Right cardiac atrium (tissue), 5 donors: ENCODE data around the gene KCTD7. TPM values are rescaled to one million over a fixed set of nuclear protein-coding genes. Genes with fewer than 3 reads are reported as not detected.
"Not testable (repeated sequence)": the region's sequence is repeated elsewhere in the genome, so short reads cannot be mapped to it uniquely, and the experiment has no call there.

ENCODE experiments used
- ATAC-seq, 2 donors: fragments of 200-7000 bp; cut with Tn5 transposase; one replicate each; pipeline versions ENCODE4 v1.8.0 to v1.9.1; 2020; ENCODE audit warnings: moderate library complexity in 2 of 2, mild to moderate bottlenecking in 1 of 2
- DNase-seq, 3 donors: peaks; one replicate each; pipeline ENCODE4 v3.0.0-alpha.2; 2020
- H3K27ac ChIP-seq: one replicate; pipeline ENCODE4 v1.5.1; 2013; ENCODE audit warnings: mild to moderate bottlenecking, low read length, control low read depth, moderate library complexity
- H3K27me3 ChIP-seq: one replicate; pipeline ENCODE4 v1.6.1; 2013; ENCODE audit not compliant: control insufficient read depth, insufficient read depth
- H3K4me1 ChIP-seq: one replicate; pipeline ENCODE4 v1.6.1; 2013; ENCODE audit warnings: low read length; ENCODE audit not compliant: control insufficient read depth, insufficient read depth
- H3K4me3 ChIP-seq: one replicate; pipeline ENCODE4 v1.5.1; 2013; ENCODE audit warnings: low read length, control low read depth
- H3K9me3 ChIP-seq: one replicate; pipeline ENCODE4 v1.6.1; 2013; ENCODE audit warnings: low read length; ENCODE audit not compliant: control insufficient read depth
- WGBS: extraction: QIAGEN DNeasy Blood & Tissue Kit; methylation state at CpG from one replicate; pipeline ENCODE4 v1.1.7; 2013; 5-methylcytosine and 5-hydroxymethylcytosine counted together
- intact Hi-C, 4 donors: fragments of 100-400 bp; cut with DNase I; formaldehyde crosslinking; loops; one replicate each; pipeline versions ENCODE4 v1.11.0 to v1.14.0; 2022 to 2023
- long read RNA-seq, 4 donors: library from polyadenylated mRNA; unstranded; transcript quantifications; one replicate each; pipeline ENCODE4 v2.0.0, GENCODE V29; 2020 to 2021
- polyA plus RNA-seq: library from polyadenylated mRNA; stranded (reverse); fragments of 200-250 nt; gene quantifications from one replicate; pipeline ENCODE4 v1.2.3, GENCODE V29; 2013
- total RNA-seq, 4 donors: library from RNA; stranded (reverse); fragmentation: NEBNext Ultra II Directional; extraction: Animal tissue kit (Norgen Biotek cat#: 25700); gene quantifications; one replicate each; pipeline ENCODE4 v1.2.1, GENCODE V29; 2021
- donor health status: healthy with polysubstance abuse.
- donor health status: DM: no; HTN: yes; CAD: no.
- donor health status: DM: no; HTN: no; CAD: no.
- donor health status: DM: no; HTN: yes; CAD: no; lungs with severe emphysema.
- donor health status: DM: yes; HTN: yes; CAD: no.

KCTD7 gene
- 10 to 100 TPM in 2 of 4 donors, 1 to 10 TPM in 2; 5.9 to 13.2 (median 10.2) TPM for total RNA-seq
- 8.5 TPM for polyA plus RNA-seq
- long read RNA-seq, donor 1, full-length matches to known transcripts = 7 of 10 reads
- long read RNA-seq, donor 1, partial matches to known transcripts = 1 of 10 reads
- long read RNA-seq, donor 1, other reads (novel, unspliced or antisense) = 2 of 10 reads
- long read RNA-seq, donor 2, full-length matches to known transcripts = 3 of 4 reads
- long read RNA-seq, donor 2, partial matches to known transcripts = 1 of 4 reads
- long read RNA-seq, donor 2, other reads (novel, unspliced or antisense) = 0 of 4 reads
- long read RNA-seq, donor 3, full-length matches to known transcripts = 16 of 18 reads
- long read RNA-seq, donor 3, partial matches to known transcripts = 2 of 18 reads
- long read RNA-seq, donor 3, other reads (novel, unspliced or antisense) = 0 of 18 reads
- long read RNA-seq, donor 4, full-length matches to known transcripts = 3 of 12 reads
- long read RNA-seq, donor 4, partial matches to known transcripts = 8 of 12 reads
- long read RNA-seq, donor 4, other reads (novel, unspliced or antisense) = 1 of 12 reads

GRCh38 chr7:66628361-66629221 is at the start of gene KCTD7:
TSS of gene KCTD7 (plus strand) at chr7:66628881. CDS start at chr7:66629065, 184 bp downstream.
- H3K27me3 ChIP-seq = no peaks in the 10 kb centered on the region
- WGBS = under 1% methylated on average over 93 of the region's 93 CpGs
- peak within 1 kb of the TSS; percentile 68 for H3K4me3 ChIP-seq
- DNase-seq = peak; percentile 99 to 100 (median 99)
- H3K27ac ChIP-seq = peak within 1 kb of the TSS; percentile 96
- intact Hi-C loops = no loop called here
- peak; percentile 97 for ATAC-seq
- peaks cover 5% of the 10 kb centered on the region for H3K4me1 ChIP-seq
- no peaks in the 10 kb centered on the region for H3K9me3 ChIP-seq

- H3K4me1 ChIP-seq, intact Hi-C loops, ATAC-seq, H3K4me3 ChIP-seq, H3K9me3 ChIP-seq, H3K27ac ChIP-seq, H3K27me3 ChIP-seq, DNase-seq: not testable (repeated sequence)
- WGBS = 93% methylated on average over 1 of the region's 1 CpG
Measured at GRCh38 chr7:66580380-66580779, 48.3 kb upstream of the KCTD7 start.

GRCh38 chr7:66582816-66583489 is 45.7 kb upstream of the KCTD7 start:
- intact Hi-C loops, H3K9me3 ChIP-seq, H3K4me3 ChIP-seq, H3K4me1 ChIP-seq, ATAC-seq, H3K27ac ChIP-seq, DNase-seq, H3K27me3 ChIP-seq: not testable (repeated sequence)
- WGBS = 86% methylated on average over 4 of the region's 4 CpGs

GRCh38 chr7:66583490-66584110 is 45.1 kb upstream of the KCTD7 start:
- intact Hi-C loops = no loop called here
- H3K4me1 ChIP-seq = peaks cover 2% of the 10 kb centered on the region
- DNase-seq (no peak), ATAC-seq (no peak)
- H3K27me3 ChIP-seq = no peaks in the 10 kb centered on the region
- H3K9me3 ChIP-seq = no peaks in the 10 kb centered on the region
- H3K4me3 ChIP-seq = no peak overlapping the region
- WGBS = 89% methylated on average over 2 of the region's 2 CpGs
- no peak overlapping the region for H3K27ac ChIP-seq

GRCh38 chr7:66586181-66586580 is 42.5 kb upstream of the KCTD7 start:
- Histone ChIP-seq H3K9me3 (no peaks in the 10 kb centered on the region), H3K27ac (no peak overlapping the region), H3K27me3 (no peaks in the 10 kb centered on the region), H3K4me1 (peaks cover 2% of the 10 kb centered on the region), H3K4me3 (no peak overlapping the region)
- ATAC-seq = no peak
- DNase-seq = no peak
- WGBS = 94% methylated on average over 1 of the region's 1 CpG
- intact Hi-C loops = no loop called here

GRCh38 chr7:66588226-66588625 is 40.5 kb upstream of the KCTD7 start:
- H3K4me3 ChIP-seq, H3K27me3 ChIP-seq, H3K4me1 ChIP-seq, H3K27ac ChIP-seq, H3K9me3 ChIP-seq, intact Hi-C loops, ATAC-seq, DNase-seq: not testable (repeated sequence)
- 87% methylated on average over 1 of the region's 1 CpG for WGBS

- H3K4me3 ChIP-seq, H3K27me3 ChIP-seq, DNase-seq, H3K9me3 ChIP-seq, H3K4me1 ChIP-seq, ATAC-seq, intact Hi-C loops, H3K27ac ChIP-seq: not testable (repeated sequence)
- 74% methylated on average over 5 of the region's 5 CpGs for WGBS
Measured at GRCh38 chr7:66588856-66589570, 39.7 kb upstream of the KCTD7 start.

GRCh38 chr7:66590302-66591057 is 38.2 kb upstream of the KCTD7 start:
- H3K9me3 ChIP-seq, H3K27me3 ChIP-seq, H3K27ac ChIP-seq, intact Hi-C loops, H3K4me1 ChIP-seq, ATAC-seq, DNase-seq: not testable (repeated sequence)
- WGBS = 59% methylated on average over 11 of the region's 11 CpGs
- H3K4me3 ChIP-seq = peak overlapping the region; percentile 48

GRCh38 chr7:66591058-66591798 is 37.5 kb upstream of the KCTD7 start:
- WGBS = 3% methylated on average over 35 of the region's 35 CpGs
- DNase-seq = not testable (repeated sequence)

More at GRCh38 chr7:66591058-66591798, 37.5 kb upstream of the KCTD7 start:
- peak overlapping the region; percentile 5 for H3K27ac ChIP-seq
- H3K9me3 ChIP-seq, H3K4me1 ChIP-seq, intact Hi-C loops, H3K27me3 ChIP-seq: not testable (repeated sequence)
- peak overlapping the region; percentile 48 for H3K4me3 ChIP-seq
- ATAC-seq = peak; percentile 43 to 54
